Neuronal stem cell (in vitro differentiated cells): ENCODE measurements around the gene ORAI3.

ENCODE experiments used
- DNase-seq: peaks from one replicate; pipeline ENCODE4 v3.0.0-alpha.2; 2013; ENCODE audit warnings: low spot score
- H2AFZ ChIP-seq: one replicate; pipeline ENCODE4 v1.6.1; 2013; ENCODE audit warnings: mild to moderate bottlenecking, low read length, inconsistent platforms
- H2AK5ac ChIP-seq: 2 replicates; pipeline ENCODE4 v1.6.1; 2013; ENCODE audit warnings: low read depth, mild to moderate bottlenecking, inconsistent platforms, low read length, moderate library complexity, mixed read lengths
- H2BK120ac ChIP-seq: 2 replicates; pipeline ENCODE4 v1.6.1; 2013; ENCODE audit warnings: low read depth, mild to moderate bottlenecking, inconsistent platforms, low read length, moderate library complexity, mixed read lengths
- H2BK12ac ChIP-seq: one replicate; pipeline ENCODE4 v1.6.1; 2013; ENCODE audit warnings: low read length, inconsistent platforms
- H2BK15ac ChIP-seq: 2 replicates; pipeline ENCODE4 v1.6.1; 2013; ENCODE audit warnings: mild to moderate bottlenecking, low read length, inconsistent platforms, mixed read lengths
- H2BK5ac ChIP-seq: one replicate; pipeline ENCODE4 v1.6.1; 2013; ENCODE audit warnings: inconsistent platforms, mild to moderate bottlenecking, low read length, moderate library complexity
- H3K14ac ChIP-seq: one replicate; pipeline ENCODE4 v1.6.1; 2013; ENCODE audit warnings: low read length, inconsistent platforms
- H3K18ac ChIP-seq: 2 replicates; pipeline ENCODE4 v1.6.1; 2013; ENCODE audit warnings: low read length, inconsistent platforms
- H3K23ac ChIP-seq: 2 replicates; pipeline ENCODE4 v1.6.1; 2013; ENCODE audit warnings: low read depth, mild to moderate bottlenecking, mixed read lengths, low read length, inconsistent platforms; ENCODE audit not compliant: poor library complexity
- H3K27ac ChIP-seq: replicated peaks from 3 replicates; pipeline ENCODE4 v1.5.1; 2013; ENCODE audit warnings: low read length, inconsistent platforms
- H3K27me3 ChIP-seq, 3 experiments: 2 replicates each; pipeline ENCODE4 v1.6.1; 2013; ENCODE audit warnings: low read length in 3 of 3, mild to moderate bottlenecking in 2 of 3, inconsistent platforms in 1 of 3, low read depth in 1 of 3, mixed read lengths in 1 of 3, moderate library complexity in 1 of 3; ENCODE audit not compliant: control insufficient read depth in 3 of 3, insufficient read depth in 3 of 3
- H3K36me3 ChIP-seq, 2 donors: replicated peaks in 1 of 2; 2 replicates each; pipeline ENCODE4 v1.6.1; 2013; ENCODE audit warnings: low read length in 2 of 2; ENCODE audit not compliant: control insufficient read depth in 2 of 2, insufficient read depth in 2 of 2
- H3K4ac ChIP-seq: 2 replicates; pipeline ENCODE4 v1.6.1; 2013; ENCODE audit warnings: inconsistent platforms, mild to moderate bottlenecking, low read length, moderate library complexity
- H3K4me1 ChIP-seq, 2 donors: 1 replicate in 1 of 2; 2 replicates in 1 of 2; pipeline ENCODE4 v1.6.1; 2013; ENCODE audit warnings: low read length in 2 of 2, low read depth in 1 of 2; ENCODE audit not compliant: control insufficient read depth in 2 of 2, insufficient read depth in 1 of 2
- H3K4me2 ChIP-seq: one replicate; pipeline ENCODE4 v1.6.1; 2013; ENCODE audit warnings: mild to moderate bottlenecking, low read length, inconsistent platforms; ENCODE audit not compliant: insufficient read depth, poor library complexity, severe bottlenecking
- H3K4me3 ChIP-seq, 2 donors: 2 replicates each; pipeline ENCODE4 v1.5.1; 2013; ENCODE audit warnings: low read length in 2 of 2, mild to moderate bottlenecking in 2 of 2, inconsistent platforms in 1 of 2, moderate library complexity in 1 of 2
- H3K79me1 ChIP-seq: one replicate; pipeline ENCODE4 v1.6.1; 2013; ENCODE audit warnings: low read depth, mild to moderate bottlenecking, inconsistent platforms, low read length, moderate library complexity
- H3K9ac ChIP-seq: one replicate; pipeline ENCODE4 v1.6.1; 2013; ENCODE audit warnings: mild to moderate bottlenecking, low read depth, low read length, inconsistent platforms; ENCODE audit not compliant: poor library complexity
- H3K9me3 ChIP-seq, 2 donors: replicated peaks in 1 of 2; 2 replicates each; pipeline versions ENCODE3 to v1.6.1; 2013; ENCODE audit warnings: low read length in 2 of 2, mild to moderate bottlenecking in 2 of 2, inconsistent platforms in 1 of 2, low read depth in 1 of 2, mixed read lengths in 1 of 2, moderate library complexity in 1 of 2; ENCODE audit not compliant: control insufficient read depth in 2 of 2, insufficient read depth in 1 of 2
- H4K8ac ChIP-seq: one replicate; pipeline ENCODE4 v1.6.1; 2013; ENCODE audit warnings: low read depth, mild to moderate bottlenecking, inconsistent platforms, low read length, moderate library complexity
- H4K91ac ChIP-seq: one replicate; pipeline ENCODE4 v1.6.1; 2013; ENCODE audit warnings: low read length, low read depth, mild to moderate bottlenecking, inconsistent platforms; ENCODE audit not compliant: poor library complexity
- WGBS, 2 donors: extraction: QIAGEN DNeasy Blood & Tissue Kit; methylation state at CpG; one replicate each; pipeline ENCODE4 v1.1.7; 2013; ENCODE audit warnings: missing lambda C conversion rate in 2 of 2, mixed read lengths in 1 of 2; ENCODE audit not compliant: insufficient read length in 2 of 2, insufficient replicate concordance in 1 of 2; ENCODE audit errors: extremely low coverage in 2 of 2; 5-methylcytosine and 5-hydroxymethylcytosine counted together

Gene ORAI3

GRCh38 chr16:30903596-30903995 is 45.3 kb upstream of the ORAI3 start:
- Histone ChIP-seq H4K91ac (no peak overlapping the region), H3K4me1 (peaks cover 5 to 8% of the 10 kb centered on the region in 2 donors), H3K27ac (no peak overlapping the region), H2BK12ac (no peak overlapping the region), H3K4ac (no peak overlapping the region), H3K9me3 (no peaks in the 10 kb centered on the region), H3K4me3 (no peak overlapping the region), H3K4me2 (no peak overlapping the region), H2AFZ (peak overlapping the region; percentile 79), H4K8ac (no peak overlapping the region), H3K9ac (no peak overlapping the region), H2BK5ac (no peak overlapping the region), H3K14ac (no peak overlapping the region), H3K79me1 (no peaks in the 10 kb centered on the region), H3K23ac (no peak overlapping the region), H3K27me3 (no peaks in the 10 kb centered on the region), H2AK5ac (no peak overlapping the region), H3K36me3 (peaks cover 0 to 2% of the 10 kb centered on the region in 2 donors), H2BK120ac (no peak overlapping the region), H2BK15ac (no peak overlapping the region), H3K18ac (no peak overlapping the region)
- no peak for DNase-seq
- no CpG with 5 or more reads among the region's 4 CpGs for WGBS, 2 donors

GRCh38 chr16:30904114-30904780 is 44.6 kb upstream of the ORAI3 start:
- Histone ChIP-seq H2BK12ac (peak overlapping the region; percentile 46), H3K36me3 (peaks cover 0 to 2% of the 10 kb centered on the region in 2 donors), H3K4me3 (no peak overlapping the region), H3K18ac (peak overlapping the region; percentile 71), H3K27ac (no peak overlapping the region), H3K4me1 (peaks cover 8 to 14% of the 10 kb centered on the region in 2 donors), H4K8ac (no peak overlapping the region), H3K27me3 (no peaks in the 10 kb centered on the region), H2AK5ac (peak overlapping the region; percentile 100), H3K14ac (peak overlapping the region; percentile 8), H3K79me1 (no peaks in the 10 kb centered on the region), H3K23ac (no peak overlapping the region), H3K9me3 (no peaks in the 10 kb centered on the region), H2AFZ (peak overlapping the region; percentile 79), H2BK5ac (peak overlapping the region; percentile 83), H4K91ac (no peak overlapping the region), H3K4ac (peak overlapping the region; percentile 66), H3K9ac (no peak overlapping the region), H3K4me2 (no peak overlapping the region), H2BK120ac (peak overlapping the region; percentile 82), H2BK15ac (peak overlapping the region; percentile 60)
- no peak for DNase-seq
- WGBS, 2 donors, result no CpG with 5 or more reads among the region's 19 CpGs

DNA sequence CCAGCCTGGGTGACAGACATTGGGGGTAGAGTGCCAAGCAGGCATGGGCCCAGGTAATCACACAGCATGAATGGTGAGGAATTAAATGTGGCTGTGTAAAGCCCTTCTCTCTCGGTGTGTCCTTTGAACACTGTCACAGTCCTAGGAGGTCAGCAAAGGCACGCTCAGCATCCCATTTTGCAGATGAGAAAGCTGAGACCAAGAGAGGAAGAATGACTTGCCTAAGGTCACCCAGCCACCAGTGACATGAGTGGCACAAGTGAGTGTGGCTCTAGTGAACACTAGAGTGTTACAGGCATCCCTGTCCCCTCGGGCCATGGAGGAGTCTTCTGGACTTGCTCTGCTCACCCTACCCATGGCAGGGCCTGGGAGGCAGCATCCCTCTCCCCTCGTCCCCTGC is 41.8 kb upstream of the ORAI3 start:
- H3K27me3 ChIP-seq, result no peaks in the 10 kb centered on the region
- H3K36me3 ChIP-seq, result peaks cover 0 to 2% of the 10 kb centered on the region in 2 donors
- H3K79me1 ChIP-seq, result no peaks in the 10 kb centered on the region
- H2BK12ac ChIP-seq, result peak overlapping the region; percentile 24
- no peak overlapping the region for H3K4ac ChIP-seq
- WGBS, 2 donors, result no CpG with 5 or more reads among the region's 4 CpGs
- H3K4me3 ChIP-seq, result no peak overlapping the region
- no peak for DNase-seq
- no peak overlapping the region for H2AFZ ChIP-seq
- H2BK5ac ChIP-seq, result no peak overlapping the region
- no peak overlapping the region for H4K91ac ChIP-seq
- H2BK120ac ChIP-seq, result no peak overlapping the region
- no peak overlapping the region for H3K4me2 ChIP-seq
- H4K8ac ChIP-seq, result no peak overlapping the region
- peaks cover 12 to 26% of the 10 kb centered on the region in 2 donors for H3K4me1 ChIP-seq
- no peak overlapping the region for H3K9ac ChIP-seq
- H2AK5ac ChIP-seq, result no peak overlapping the region
- H2BK15ac ChIP-seq, result peak overlapping the region; percentile 7
- H3K27ac ChIP-seq, result no peak overlapping the region
- no peak overlapping the region for H3K23ac ChIP-seq
- H3K18ac ChIP-seq, result no peak overlapping the region
- no peak overlapping the region for H3K14ac ChIP-seq
- H3K9me3 ChIP-seq, result no peaks in the 10 kb centered on the region

GRCh38 chr16:30910427-30911029 is 38.3 kb upstream of the ORAI3 start:
- no peaks in the 10 kb centered on the region for H3K9me3 ChIP-seq
- no peaks in the 10 kb centered on the region for H3K79me1 ChIP-seq
- H2AK5ac ChIP-seq, result peak overlapping the region; percentile 99
- H4K91ac ChIP-seq, result no peak overlapping the region
- H2AFZ ChIP-seq, result peak overlapping the region; percentile 68
- no peak overlapping the region for H3K4me3 ChIP-seq
- no peak for DNase-seq
- H3K4ac ChIP-seq, result no peak overlapping the region
- peak overlapping the region; percentile 92 for H2BK15ac ChIP-seq
- peak overlapping the region; percentile 95 for H3K18ac ChIP-seq
- peak overlapping the region; percentile 82 for H3K9ac ChIP-seq
- H3K27me3 ChIP-seq, result no peaks in the 10 kb centered on the region
- H2BK12ac ChIP-seq, result peak overlapping the region; percentile 88
- no peak overlapping the region for H4K8ac ChIP-seq
- peaks cover 12 to 22% of the 10 kb centered on the region in 2 donors for H3K4me1 ChIP-seq
- H3K27ac ChIP-seq, result peak overlapping the region; percentile 14
- peak overlapping the region; percentile 89 for H2BK120ac ChIP-seq
- H3K23ac ChIP-seq, result peak overlapping the region; percentile 86
- H3K36me3 ChIP-seq, result no peaks in the 10 kb centered on the region
- H3K14ac ChIP-seq, result no peak overlapping the region
- H3K4me2 ChIP-seq, result peak overlapping the region; percentile 38
- WGBS, 2 donors, result no CpG with 5 or more reads among the region's 18 CpGs
- H2BK5ac ChIP-seq, result peak overlapping the region; percentile 96
